ENCODE measurements around the gene FAM8A1.

Gene FAM8A1

GRCh38 chr6:17600527-17601385, 654 bp downstream of the FAM8A1 start:
- in situ Hi-C loops (cut with MboI; ENCODE audit: low sequenced_read_pairs) = no loop called here

GRCh38 chr6:17601386-17601703, 1.2 kb downstream of the FAM8A1 start:
- in situ Hi-C loops (cut with MboI; ENCODE audit: low sequenced_read_pairs) = no loop called here

- in situ Hi-C loops (cut with MboI; ENCODE audit: low sequenced_read_pairs) = no loop called here
These were observed 2.8 kb downstream of the FAM8A1 start for GRCh38 chr6:17602888-17603287.

GRCh38 chr6:17606606-17607005, 6.5 kb downstream of the FAM8A1 start:
- in situ Hi-C loops (cut with MboI; ENCODE audit: low sequenced_read_pairs) = no loop called here

- in situ Hi-C loops (cut with MboI; ENCODE audit: low sequenced_read_pairs) = no loop called here
These were observed 10.7 kb downstream of the FAM8A1 start for GRCh38 chr6:17610835-17611234.

GRCh38 chr6:17612048-17612447, 11.9 kb downstream of the FAM8A1 start:
- in situ Hi-C loops (cut with MboI; ENCODE audit: low sequenced_read_pairs) = no loop called here

GRCh38 chr6:17615794-17616193, 15.7 kb downstream of the FAM8A1 start:
- in situ Hi-C loops (cut with MboI; ENCODE audit: low sequenced_read_pairs) = no loop called here

- in situ Hi-C loops (cut with MboI; ENCODE audit: low sequenced_read_pairs) = no loop called here
These were observed 20.9 kb downstream of the FAM8A1 start for GRCh38 chr6:17621003-17621402.

- in situ Hi-C loops (cut with MboI; ENCODE audit: low sequenced_read_pairs) = no loop called here
These were observed 22.0 kb downstream of the FAM8A1 start for GRCh38 chr6:17622144-17622543.

GRCh38 chr6:17624396-17624795, 24.3 kb downstream of the FAM8A1 start:
- in situ Hi-C loops (cut with MboI; ENCODE audit: low sequenced_read_pairs) = no loop called here

GRCh38 chr6:17628873-17629272, 28.8 kb downstream of the FAM8A1 start:
- in situ Hi-C loops (cut with MboI; ENCODE audit: low sequenced_read_pairs) = no loop called here

GRCh38 chr6:17629824-17630510, 29.9 kb downstream of the FAM8A1 start:
- in situ Hi-C loops (cut with MboI; ENCODE audit: low sequenced_read_pairs) = no loop called here

- in situ Hi-C loops (cut with MboI; ENCODE audit: low sequenced_read_pairs) = no loop called here
These were observed 30.5 kb downstream of the FAM8A1 start for GRCh38 chr6:17630511-17631073.

- in situ Hi-C loops (cut with MboI; ENCODE audit: low sequenced_read_pairs) = no loop called here
These were observed 32.8 kb downstream of the FAM8A1 start for GRCh38 chr6:17632934-17633333.

GRCh38 chr6:17633465-17634188, 33.5 kb downstream of the FAM8A1 start:
- in situ Hi-C loops (cut with MboI; ENCODE audit: low sequenced_read_pairs) = no loop called here

- in situ Hi-C loops (cut with MboI; ENCODE audit: low sequenced_read_pairs) = no loop called here
These were observed 35.5 kb downstream of the FAM8A1 start for GRCh38 chr6:17635568-17635967.

- in situ Hi-C loops (cut with MboI; ENCODE audit: low sequenced_read_pairs) = no loop called here
These were observed 38.2 kb downstream of the FAM8A1 start for GRCh38 chr6:17638212-17638715.

- in situ Hi-C loops (cut with MboI; ENCODE audit: low sequenced_read_pairs) = no loop called here
These were observed 40.4 kb downstream of the FAM8A1 start for GRCh38 chr6:17640477-17640917.

- in situ Hi-C loops (cut with MboI; ENCODE audit: low sequenced_read_pairs) = no loop called here
These were observed 48.6 kb downstream of the FAM8A1 start for GRCh38 chr6:17648745-17649144.

- in situ Hi-C loops (cut with MboI; ENCODE audit: low sequenced_read_pairs) = no loop called here
These were observed 50.7 kb downstream of the FAM8A1 start for GRCh38 chr6:17650656-17651309.
